GM12878 (cell line): Measurements from ENCODE around the gene HDAC3. TPM values are rescaled to one million over a fixed set of nuclear protein-coding genes. Genes with fewer than 3 reads are reported as not detected.

Experiments used
- ATAC-seq: fragments of 200-7000 bp; cut with Tn5 transposase; 3 replicates; pipeline ENCODE4 v1.9.1; 2020; ENCODE audit warnings: mild to moderate bottlenecking, moderate library complexity
- BruUV-seq: library from RNA; stranded (reverse); fragments of 400-500 nt; replicated peaks from 2 replicates; lab custom pipeline; 2021; lab: Mats Ljungman, UMichigan
- CTCF ChIA-PET: fragments of 300-600 bp; sonication (Branson Sonifier 250); formaldehyde crosslinking; extraction: SDS; loops from one replicate; lab custom pipeline; 2021; ENCODE audit warnings: inconsistent platforms; lab: Yijun Ruan, JAX
- POLR2A ChIA-PET: fragments of 350-600 bp; formaldehyde crosslinking; extraction: SDS; loops from one replicate; lab custom pipeline; 2021; ENCODE audit warnings: inconsistent platforms; lab: Charles Lee
- RAD21 ChIA-PET: fragments of 300-600 bp; sonication (Branson Sonifier 250); formaldehyde crosslinking; loops from one replicate; lab custom pipeline; 2023; ENCODE audit warnings: antibody characterized with exemption; ENCODE audit not compliant: unreplicated experiment; lab: Charles Lee
- SMC1A ChIA-PET: fragments of 300-600 bp; sonication (Branson Sonifier 250); formaldehyde crosslinking; loops from one replicate; lab custom pipeline; 2023; ENCODE audit not compliant: unreplicated experiment, uncharacterized antibody; lab: Charles Lee
- DNase-seq: peaks from one replicate; pipeline ENCODE4 v3.0.0-alpha.2; 2011; ENCODE audit warnings: low read depth, low spot score
- FAIRE-seq: peaks from 3 replicates; lab custom pipeline; 2011; peaks lifted over from hg19 to GRCh38; lab: Jason Lieb, UNC
- H2AFZ ChIP-seq: 2 replicates; pipeline ENCODE4 v1.6.0; 2011; ENCODE audit warnings: low read depth, low read length, control low read depth; ENCODE audit not compliant: control insufficient read depth
- H3K27ac ChIP-seq: 2 replicates; pipeline ENCODE4 v1.5.1; 2011; ENCODE audit warnings: control low read depth; ENCODE audit not compliant: control insufficient read depth, insufficient read depth
- H3K27me3 ChIP-seq, 2 experiments: replicated peaks in 1 of 2; 2 replicates each; pipeline versions ENCODE4 v1.6.0 to v1.6.1; 2011; ENCODE audit warnings: low read length in 1 of 2; ENCODE audit not compliant: control insufficient read depth in 2 of 2, insufficient read depth in 2 of 2
- H3K36me3 ChIP-seq, 2 experiments: 2 replicates each; pipeline ENCODE4 v1.5.1; 2011; ENCODE audit warnings: low read length in 1 of 2; ENCODE audit not compliant: control insufficient read depth in 2 of 2, insufficient read depth in 2 of 2
- H3K4me1 ChIP-seq: 2 replicates; pipeline ENCODE4 v1.6.1; 2011; ENCODE audit warnings: mild to moderate bottlenecking, low read length, moderate library complexity, mixed read lengths; ENCODE audit not compliant: control insufficient read depth, insufficient read depth
- H3K4me2 ChIP-seq: 2 replicates; pipeline ENCODE4 v1.6.0; 2011; ENCODE audit warnings: control low read depth; ENCODE audit not compliant: control insufficient read depth, insufficient read depth
- H3K4me3 ChIP-seq: fragments of 200-600 bp; sonication (generic); 2 replicates; pipeline ENCODE4 v1.5.1; 2016
- H3K79me2 ChIP-seq: 2 replicates; pipeline ENCODE4 v1.6.0; 2011; ENCODE audit warnings: low read length; ENCODE audit not compliant: control insufficient read depth, insufficient read depth
- H3K9ac ChIP-seq: 2 replicates; pipeline ENCODE4 v1.8.0; 2011; ENCODE audit warnings: low read length, control low read depth, mixed read lengths; ENCODE audit not compliant: control insufficient read depth, insufficient read depth
- H3K9me3 ChIP-seq: replicated peaks from 3 replicates; pipeline ENCODE4 v1.5.1; 2011; ENCODE audit warnings: mild to moderate bottlenecking, low read length; ENCODE audit not compliant: control insufficient read depth, insufficient read depth
- H4K20me1 ChIP-seq: 2 replicates; pipeline ENCODE4 v1.6.0; 2011; ENCODE audit not compliant: control insufficient read depth, insufficient read depth
- CBFB ChIP-seq: IDR thresholded peaks from 2 replicates; pipeline ENCODE4 v1.6.1; 2016; ENCODE audit warnings: antibody characterized with exemption, low read depth
- NR2F1 ChIP-seq: fragments of 450-650 bp; conservative IDR thresholded peaks from 2 replicates; pipeline ENCODE4 v1.6.1; 2017; ENCODE audit warnings: mild to moderate bottlenecking
- YBX1 ChIP-seq: fragments of 450-650 bp; IDR thresholded peaks from 2 replicates; pipeline ENCODE4 v1.6.1; 2016; ENCODE audit warnings: antibody characterized with exemption
- ZBED1 ChIP-seq: IDR thresholded peaks from 2 replicates; pipeline ENCODE4 v1.6.1; 2016; ENCODE audit warnings: borderline replicate concordance
- ZNF207 ChIP-seq: fragments of 450-650 bp; IDR thresholded peaks from 2 replicates; pipeline ENCODE4 v1.6.1; 2014; ENCODE audit warnings: antibody characterized with exemption, mild to moderate bottlenecking, borderline replicate concordance
- ZNF217 ChIP-seq: fragments of 450-650 bp; IDR thresholded peaks from 2 replicates; pipeline ENCODE4 v1.6.1; 2017; ENCODE audit warnings: antibody characterized with exemption, mild to moderate bottlenecking
- in situ Hi-C: fragments of 300-500 bp; cut with MboI; formaldehyde crosslinking; loops from 9 replicates; pipeline ENCODE4 v1.14.3; 2018; ENCODE audit warnings: mixed read lengths
- intact Hi-C: fragments of 100-400 bp; cut with micrococcal nuclease; formaldehyde crosslinking; loops from one replicate; pipeline ENCODE4 v1.14.2; 2022; ENCODE audit not compliant: unreplicated experiment
- polyA plus RNA-seq, 11 experiments: library from polyadenylated mRNA; depleted of rRNA in 4 of 11; unstranded in 6 of 11; stranded (reverse) in 5 of 11; fragments of >200 nt; fragmentation: Nextera tagmentation in 4 of 11; fragmentation: Illumina TruSeq in 1 of 11; extraction: Ambion mirVana in 4 of 11; extraction: Trizol in 1 of 11; gene quantifications; 1 replicate in 1 of 11; 2 replicates in 10 of 11; pipeline versions ENCODE4 v1.2.1 to v1.2.3, GENCODE V29; 2011 to 2016; ENCODE audit warnings: inconsistent platforms in 2 of 11, missing spikeins in 2 of 11, low read depth in 1 of 11
- total RNA-seq, 4 experiments: library from RNA; depleted of rRNA in 3 of 4; stranded (reverse); fragments of >200 nt in 3 of 4; fragmentation: Illumina TruSeq in 1 of 4; extraction: Trizol in 1 of 4; gene quantifications; 2 replicates each; pipeline versions ENCODE4 v1.2.1 to v1.2.3, GENCODE V29; 2013 to 2021

HDAC3 gene
- total and polyA plus RNA-seq, 10 of the 15 experiments (the other 5 are each of a cell fraction or from before 2014, with no cell fraction given) = 62.2 to 140 (median 112) TPM

GRCh38 chr5:141683596-141684141, 47.0 kb upstream of the HDAC3 start:
- no peak overlapping the region for H3K9ac ChIP-seq
- no peaks in the 10 kb centered on the region for H3K36me3 ChIP-seq
- no peaks in the 10 kb centered on the region for H3K9me3 ChIP-seq
- no peak for DNase-seq
- H3K4me1 ChIP-seq = no peaks in the 10 kb centered on the region
- H3K27ac ChIP-seq = no peak overlapping the region
- POLR2A ChIA-PET = interaction anchor here (0.5 to 0.9 kb wide), 3 partner anchors 10 to 239 kb away, joined by 4 to 6 read pairs (median 4); no protein-coding TSS in a partner anchor
- FAIRE-seq = no peak
- RAD21 ChIA-PET = interaction anchor here (0.9 kb wide), 1 partner anchor 92 kb away, joined by 3 read pairs; no protein-coding TSS in a partner anchor
- H3K27me3 ChIP-seq = peaks cover 2 to 12% of the 10 kb centered on the region in 2 experiments; a peak in 3 of 4 replicates
- SMC1A ChIA-PET = interaction anchor here (0.8 to 1.3 kb wide), 2 partner anchors 8 to 239 kb away, joined by 3 to 4 read pairs; no protein-coding TSS in a partner anchor
- in situ Hi-C loops (no loop called here), intact Hi-C loops (no loop called here)
- H3K4me3 ChIP-seq = no peak overlapping the region
- H2AFZ ChIP-seq = no peak overlapping the region
- no TSS peak for BruUV-seq
- ATAC-seq = no peak
- CTCF ChIA-PET = interaction anchor here (0.9 to 1.8 kb wide), 4 partner anchors 8 to 91 kb away, joined by 4 to 7 read pairs (median 6); no protein-coding TSS in a partner anchor
- no peaks in the 10 kb centered on the region for H3K79me2 ChIP-seq
- H3K4me2 ChIP-seq = no peak overlapping the region
- no peaks in the 10 kb centered on the region for H4K20me1 ChIP-seq
- TF ChIP-seq CBFB (no peak), NR2F1 (no peak), YBX1 (no peak), ZBED1 (no peak), ZNF217 (no peak), ZNF207 (no peak)
